GM12878 (cell line): ENCODE results near the gene EXD1. TPM values are rescaled to one million over a fixed set of nuclear protein-coding genes. Genes with fewer than 3 reads are reported as not detected.
"Not testable (repeated sequence)": the region's sequence is repeated elsewhere in the genome, so short reads cannot be mapped to it uniquely, and the experiment has no call there.

Experiments used
- ATAC-seq: fragments of 200-7000 bp; cut with Tn5 transposase; 3 replicates; pipeline ENCODE4 v1.9.1; 2020; ENCODE audit warnings: mild to moderate bottlenecking, moderate library complexity
- BruUV-seq: library from RNA; stranded (reverse); fragments of 400-500 nt; replicated peaks from 2 replicates; lab custom pipeline; 2021; lab: Mats Ljungman, UMichigan
- CTCF ChIA-PET: fragments of 300-600 bp; sonication (Branson Sonifier 250); formaldehyde crosslinking; extraction: SDS; loops from one replicate; lab custom pipeline; 2021; ENCODE audit warnings: inconsistent platforms; lab: Yijun Ruan, JAX
- POLR2A ChIA-PET: fragments of 350-600 bp; formaldehyde crosslinking; extraction: SDS; loops from one replicate; lab custom pipeline; 2021; ENCODE audit warnings: inconsistent platforms; lab: Charles Lee
- RAD21 ChIA-PET: fragments of 300-600 bp; sonication (Branson Sonifier 250); formaldehyde crosslinking; loops from one replicate; lab custom pipeline; 2023; ENCODE audit warnings: antibody characterized with exemption; ENCODE audit not compliant: unreplicated experiment; lab: Charles Lee
- SMC1A ChIA-PET: fragments of 300-600 bp; sonication (Branson Sonifier 250); formaldehyde crosslinking; loops from one replicate; lab custom pipeline; 2023; ENCODE audit not compliant: unreplicated experiment, uncharacterized antibody; lab: Charles Lee
- DNase-seq: peaks from one replicate; pipeline ENCODE4 v3.0.0-alpha.2; 2011; ENCODE audit warnings: low read depth, low spot score
- FAIRE-seq: peaks from 3 replicates; lab custom pipeline; 2011; peaks lifted over from hg19 to GRCh38; lab: Jason Lieb, UNC
- H2AFZ ChIP-seq: 2 replicates; pipeline ENCODE4 v1.6.0; 2011; ENCODE audit warnings: low read depth, low read length, control low read depth; ENCODE audit not compliant: control insufficient read depth
- H3K27ac ChIP-seq: 2 replicates; pipeline ENCODE4 v1.5.1; 2011; ENCODE audit warnings: control low read depth; ENCODE audit not compliant: control insufficient read depth, insufficient read depth
- H3K27me3 ChIP-seq, 2 experiments: replicated peaks in 1 of 2; 2 replicates each; pipeline versions ENCODE4 v1.6.0 to v1.6.1; 2011; ENCODE audit warnings: low read length in 1 of 2; ENCODE audit not compliant: control insufficient read depth in 2 of 2, insufficient read depth in 2 of 2
- H3K36me3 ChIP-seq, 2 experiments: 2 replicates each; pipeline ENCODE4 v1.5.1; 2011; ENCODE audit warnings: low read length in 1 of 2; ENCODE audit not compliant: control insufficient read depth in 2 of 2, insufficient read depth in 2 of 2
- H3K4me1 ChIP-seq: 2 replicates; pipeline ENCODE4 v1.6.1; 2011; ENCODE audit warnings: mild to moderate bottlenecking, low read length, moderate library complexity, mixed read lengths; ENCODE audit not compliant: control insufficient read depth, insufficient read depth
- H3K4me2 ChIP-seq: 2 replicates; pipeline ENCODE4 v1.6.0; 2011; ENCODE audit warnings: control low read depth; ENCODE audit not compliant: control insufficient read depth, insufficient read depth
- H3K4me3 ChIP-seq: fragments of 200-600 bp; sonication (generic); 2 replicates; pipeline ENCODE4 v1.5.1; 2016
- H3K79me2 ChIP-seq: 2 replicates; pipeline ENCODE4 v1.6.0; 2011; ENCODE audit warnings: low read length; ENCODE audit not compliant: control insufficient read depth, insufficient read depth
- H3K9ac ChIP-seq: 2 replicates; pipeline ENCODE4 v1.8.0; 2011; ENCODE audit warnings: low read length, control low read depth, mixed read lengths; ENCODE audit not compliant: control insufficient read depth, insufficient read depth
- H3K9me3 ChIP-seq: replicated peaks from 3 replicates; pipeline ENCODE4 v1.5.1; 2011; ENCODE audit warnings: mild to moderate bottlenecking, low read length; ENCODE audit not compliant: control insufficient read depth, insufficient read depth
- H4K20me1 ChIP-seq: 2 replicates; pipeline ENCODE4 v1.6.0; 2011; ENCODE audit not compliant: control insufficient read depth, insufficient read depth
- NFYB ChIP-seq: IDR thresholded peaks from 2 replicates; pipeline ENCODE4 v1.6.1; 2011; ENCODE audit warnings: low read depth, mild to moderate bottlenecking, low read length, improper control_type of control experiment, moderate library complexity; ENCODE audit not compliant: insufficient read depth
- NR2C2 ChIP-seq: IDR thresholded peaks from 2 replicates; pipeline ENCODE4 v1.6.1; 2011; ENCODE audit warnings: borderline replicate concordance, low read depth; ENCODE audit not compliant: control insufficient read depth, insufficient read length
- SREBF1 ChIP-seq: IDR thresholded peaks from 2 replicates; pipeline ENCODE4 v1.6.1; 2012; ENCODE audit warnings: mild to moderate bottlenecking, low read length
- WGBS: methylation state at CpG from one replicate; pipeline ENCODE4 v1.1.6; 2016; ENCODE audit warnings: low lambda C conversion rate; ENCODE audit not compliant: insufficient replicate concordance, insufficient coverage; ENCODE audit errors: missing lambda C conversion rate; 5-methylcytosine and 5-hydroxymethylcytosine counted together
- in situ Hi-C: fragments of 300-500 bp; cut with MboI; formaldehyde crosslinking; loops from 9 replicates; pipeline ENCODE4 v1.14.3; 2018; ENCODE audit warnings: mixed read lengths
- intact Hi-C: fragments of 100-400 bp; cut with micrococcal nuclease; formaldehyde crosslinking; loops from one replicate; pipeline ENCODE4 v1.14.2; 2022; ENCODE audit not compliant: unreplicated experiment
- polyA plus RNA-seq, 11 experiments: library from polyadenylated mRNA; depleted of rRNA in 4 of 11; unstranded in 6 of 11; stranded (reverse) in 5 of 11; fragments of >200 nt; fragmentation: Nextera tagmentation in 4 of 11; fragmentation: Illumina TruSeq in 1 of 11; extraction: Ambion mirVana in 4 of 11; extraction: Trizol in 1 of 11; gene quantifications; 1 replicate in 1 of 11; 2 replicates in 10 of 11; pipeline versions ENCODE4 v1.2.1 to v1.2.3, GENCODE V29; 2011 to 2016; ENCODE audit warnings: inconsistent platforms in 2 of 11, missing spikeins in 2 of 11, low read depth in 1 of 11
- total RNA-seq, 4 experiments: library from RNA; depleted of rRNA in 3 of 4; stranded (reverse); fragments of >200 nt in 3 of 4; fragmentation: Illumina TruSeq in 1 of 4; extraction: Trizol in 1 of 4; gene quantifications; 2 replicates each; pipeline versions ENCODE4 v1.2.1 to v1.2.3, GENCODE V29; 2013 to 2021
- TF ChIP-seq, protein P1 (sequence below): fragments of 450-650 bp; IDR thresholded peaks from 2 replicates; pipeline ENCODE4 v1.6.1; 2018; ENCODE audit warnings: borderline replicate concordance, mild to moderate bottlenecking; ENCODE audit not compliant: partially characterized antibody

EXD1 gene
- total and polyA plus RNA-seq, 10 of the 15 experiments (the other 5 are each of a cell fraction or from before 2014, with no cell fraction given): 0.19 TPM; not detected in 9

GRCh38 chr15:41260924-41261323 is 30.4 kb upstream of the EXD1 start:
- BruUV-seq, H3K4me2 ChIP-seq, H3K36me3 ChIP-seq, H3K4me3 ChIP-seq, DNase-seq, H3K27me3 ChIP-seq, H3K9me3 ChIP-seq, H3K9ac ChIP-seq, H3K27ac ChIP-seq, SMC1A ChIA-PET, H4K20me1 ChIP-seq, RAD21 ChIA-PET, H3K79me2 ChIP-seq, FAIRE-seq, CTCF ChIA-PET, in situ Hi-C loops, H2AFZ ChIP-seq, POLR2A ChIA-PET, intact Hi-C loops, ATAC-seq: not testable (repeated sequence)
- peaks cover 12% of the 10 kb centered on the region for H3K4me1 ChIP-seq
- whole genome bisulfite sequencing: 99% methylated on average over 7 of the region's 7 CpGs

DNA sequence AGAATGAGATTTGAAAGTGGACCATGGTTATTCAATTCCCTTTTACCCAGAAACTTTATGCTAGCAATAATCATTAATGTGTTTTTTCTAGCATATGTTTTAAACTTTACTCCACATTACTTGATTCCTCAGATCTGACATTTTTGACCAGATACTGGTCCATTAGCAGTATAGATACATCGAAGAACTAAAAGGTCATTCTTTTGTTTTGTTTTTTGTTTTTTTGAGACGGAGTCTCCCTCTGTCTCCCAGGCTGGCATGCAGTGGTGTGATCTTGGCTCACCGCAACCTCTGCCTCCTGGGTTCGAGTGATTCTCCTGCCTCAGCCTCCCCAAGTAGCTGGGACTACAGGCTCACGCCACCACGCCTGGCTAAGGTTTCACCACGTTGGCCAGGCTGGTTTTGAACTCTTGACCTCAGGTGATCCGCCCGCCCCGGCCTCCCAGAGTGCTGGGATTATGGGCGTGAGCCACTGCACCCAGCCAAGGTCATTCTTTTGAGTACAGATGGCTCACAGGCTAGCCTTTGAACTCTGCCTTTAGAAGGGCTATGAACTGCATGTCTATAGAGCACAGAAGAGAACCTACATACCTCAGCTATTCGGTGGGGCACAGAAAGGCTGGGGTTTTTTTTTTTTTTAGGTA is 29.1 kb upstream of the EXD1 start:
- POLR2A ChIA-PET: interaction anchor here (0.6 kb wide), 1 partner anchor 21 kb away, joined by 4 read pairs; no protein-coding TSS in a partner anchor
- Histone ChIP-seq H3K4me1 (peaks cover 12% of the 10 kb centered on the region), H3K9ac (no peak overlapping the region), H3K27me3 (no peaks in the 10 kb centered on the region), H3K36me3 (no peaks in the 10 kb centered on the region; a peak in 1 of 4 replicates), H3K79me2 (no peaks in the 10 kb centered on the region), H3K27ac (peak overlapping the region; percentile 61; the same call in 1 of the 2 replicates), H4K20me1 (no peaks in the 10 kb centered on the region), H2AFZ (peak overlapping the region; percentile 59), H3K4me2 (no peak overlapping the region), H3K9me3 (no peaks in the 10 kb centered on the region), H3K4me3 (no peak overlapping the region)
- ATAC-seq (no peak), DNase-seq (no peak), FAIRE-seq (no peak)
- SMC1A ChIA-PET: interaction anchor here (0.7 to 0.8 kb wide), 2 partner anchors 8 to 151 kb away, joined by 3 read pairs; no protein-coding TSS in a partner anchor
- CTCF ChIA-PET: interaction anchor here (0.6 kb wide), 1 partner anchor 939 kb away, joined by 3 read pairs; no protein-coding TSS in a partner anchor
- BruUV-seq: no TSS peak
- RAD21 ChIA-PET: interaction anchor here (0.8 kb wide), 2 partner anchors 29 to 245 kb away, joined by 3 to 6 read pairs; partner anchors contain the start of genes CHP1 and EXD1
- TF ChIP-seq SREBF1: no peak
- 0 out of 2 replicates have a peak, but pooled peaks have one; percentile 1 for TF ChIP-seq NFYB
- TF ChIP-seq, protein P1, sequence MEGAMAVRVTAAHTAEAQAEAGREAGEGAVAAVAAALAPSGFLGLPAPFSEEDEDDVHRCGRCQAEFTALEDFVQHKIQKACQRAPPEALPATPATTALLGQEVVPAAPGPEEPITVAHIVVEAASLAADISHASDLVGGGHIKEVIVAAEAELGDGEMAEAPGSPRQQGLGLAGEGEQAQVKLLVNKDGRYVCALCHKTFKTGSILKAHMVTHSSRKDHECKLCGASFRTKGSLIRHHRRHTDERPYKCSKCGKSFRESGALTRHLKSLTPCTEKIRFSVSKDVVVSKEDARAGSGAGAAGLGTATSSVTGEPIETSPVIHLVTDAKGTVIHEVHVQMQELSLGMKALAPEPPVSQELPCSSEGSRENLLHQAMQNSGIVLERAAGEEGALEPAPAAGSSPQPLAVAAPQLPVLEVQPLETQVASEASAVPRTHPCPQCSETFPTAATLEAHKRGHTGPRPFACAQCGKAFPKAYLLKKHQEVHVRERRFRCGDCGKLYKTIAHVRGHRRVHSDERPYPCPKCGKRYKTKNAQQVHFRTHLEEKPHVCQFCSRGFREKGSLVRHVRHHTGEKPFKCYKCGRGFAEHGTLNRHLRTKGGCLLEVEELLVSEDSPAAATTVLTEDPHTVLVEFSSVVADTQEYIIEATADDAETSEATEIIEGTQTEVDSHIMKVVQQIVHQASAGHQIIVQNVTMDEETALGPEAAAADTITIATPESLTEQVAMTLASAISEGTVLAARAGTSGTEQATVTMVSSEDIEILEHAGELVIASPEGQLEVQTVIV: no peak
- no peak for TF ChIP-seq NR2C2
- WGBS: 87% methylated on average over 12 of the region's 12 CpGs
- in situ Hi-C loops (no loop called here), intact Hi-C loops (no loop called here)
